ENCODE results near the gene MYBPC2.

The MYBPC2 gene

GRCh38 chr19:50501568-50502475, 69.1 kb downstream of the MYBPC2 start:
- Histone ChIP-seq H3K27ac (no peak overlapping the region), H3K4me3 (no peak overlapping the region)
- no peak for DNase-seq (ENCODE audit: low spot score)
- TF ChIP-seq, protein P1, sequence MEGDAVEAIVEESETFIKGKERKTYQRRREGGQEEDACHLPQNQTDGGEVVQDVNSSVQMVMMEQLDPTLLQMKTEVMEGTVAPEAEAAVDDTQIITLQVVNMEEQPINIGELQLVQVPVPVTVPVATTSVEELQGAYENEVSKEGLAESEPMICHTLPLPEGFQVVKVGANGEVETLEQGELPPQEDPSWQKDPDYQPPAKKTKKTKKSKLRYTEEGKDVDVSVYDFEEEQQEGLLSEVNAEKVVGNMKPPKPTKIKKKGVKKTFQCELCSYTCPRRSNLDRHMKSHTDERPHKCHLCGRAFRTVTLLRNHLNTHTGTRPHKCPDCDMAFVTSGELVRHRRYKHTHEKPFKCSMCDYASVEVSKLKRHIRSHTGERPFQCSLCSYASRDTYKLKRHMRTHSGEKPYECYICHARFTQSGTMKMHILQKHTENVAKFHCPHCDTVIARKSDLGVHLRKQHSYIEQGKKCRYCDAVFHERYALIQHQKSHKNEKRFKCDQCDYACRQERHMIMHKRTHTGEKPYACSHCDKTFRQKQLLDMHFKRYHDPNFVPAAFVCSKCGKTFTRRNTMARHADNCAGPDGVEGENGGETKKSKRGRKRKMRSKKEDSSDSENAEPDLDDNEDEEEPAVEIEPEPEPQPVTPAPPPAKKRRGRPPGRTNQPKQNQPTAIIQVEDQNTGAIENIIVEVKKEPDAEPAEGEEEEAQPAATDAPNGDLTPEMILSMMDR (IDR thresholded peaks at IDR 0.05) = no peak

- no peak overlapping the region for H3K27ac ChIP-seq
- TF ChIP-seq, protein P1 (IDR thresholded peaks at IDR 0.05) = no peak
- no peak overlapping the region for H3K4me3 ChIP-seq
- no peak for DNase-seq (ENCODE audit: low spot score)
Observed at GRCh38 chr19:50505856-50506611, 73.3 kb downstream of the MYBPC2 start.

DNA sequence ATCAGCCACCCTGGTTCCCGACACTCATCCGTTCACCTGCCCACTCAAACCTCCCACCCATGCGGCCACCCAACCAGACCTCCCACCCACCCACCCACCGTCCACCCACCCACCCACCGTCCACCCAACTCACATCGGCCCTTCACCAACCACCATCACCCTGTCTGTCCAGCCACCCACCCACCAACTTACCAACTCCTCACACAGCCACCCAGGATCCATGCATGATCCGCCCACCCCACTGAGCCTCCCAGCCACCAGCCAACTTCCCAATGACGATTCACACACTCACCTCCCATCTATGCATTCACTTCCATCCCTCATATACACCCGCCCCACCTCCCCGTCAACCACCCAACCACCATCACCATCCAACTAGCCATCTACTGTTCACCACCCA, 74.0 kb downstream of the MYBPC2 start:
- no peak for DNase-seq (ENCODE audit: low spot score)
- Histone ChIP-seq H3K4me3 (no peak overlapping the region), H3K27ac (no peak overlapping the region)
- TF ChIP-seq, protein P1 (IDR thresholded peaks at IDR 0.05) = no peak

DNA sequence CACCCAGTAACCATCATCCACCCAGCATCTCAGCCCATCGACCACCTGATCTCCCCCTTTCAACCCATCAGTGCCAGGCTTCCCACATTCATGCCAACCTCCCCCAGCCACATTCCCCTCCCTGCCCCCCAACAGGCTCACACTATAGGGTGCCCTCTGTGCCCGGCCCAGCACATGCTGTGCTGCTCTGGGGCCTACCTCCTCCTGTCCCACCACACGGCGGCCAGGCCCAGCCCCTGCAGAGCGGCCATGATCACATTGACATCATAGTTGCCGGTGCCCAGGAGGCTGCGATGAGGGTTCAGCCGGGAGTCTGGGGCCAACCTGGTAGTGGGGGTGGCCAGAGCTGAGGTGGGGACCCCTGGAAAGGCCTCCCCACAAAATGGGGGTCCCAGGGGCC, 74.7 kb downstream of the MYBPC2 start:
- Histone ChIP-seq H3K4me3 (no peak overlapping the region), H3K27ac (no peak overlapping the region)
- TF ChIP-seq, protein P1 (IDR thresholded peaks at IDR 0.05) = no peak
- no peak for DNase-seq (ENCODE audit: low spot score)

GRCh38 chr19:50508843-50509190, 76.1 kb downstream of the MYBPC2 start:
- no peak overlapping the region for H3K27ac ChIP-seq
- no peak overlapping the region for H3K4me3 ChIP-seq
- TF ChIP-seq, protein P1 (IDR thresholded peaks at IDR 0.05) = no peak
- DNase-seq (ENCODE audit: low spot score) = no peak

- no peak overlapping the region for H3K27ac ChIP-seq
- no peak for DNase-seq (ENCODE audit: low spot score)
- TF ChIP-seq, protein P1 (IDR thresholded peaks at IDR 0.05) = no peak
- no peak overlapping the region for H3K4me3 ChIP-seq
Observed at GRCh38 chr19:50509366-50509765, 76.7 kb downstream of the MYBPC2 start.
